HG03439 (cell line): Measurements from ENCODE around the gene PLD4.
"Not testable (repeated sequence)": the region's sequence is repeated elsewhere in the genome, so short reads cannot be mapped to it uniquely, and the experiment has no call there.

Source experiments
- ATAC-seq: cut with Tn5 transposase; IDR thresholded peaks from one replicate; pipeline ENCODE4 v1.9.1; 2021; ENCODE audit warnings: mild to moderate bottlenecking, moderate library complexity; ENCODE audit not compliant: unreplicated experiment

Gene PLD4

DNA sequence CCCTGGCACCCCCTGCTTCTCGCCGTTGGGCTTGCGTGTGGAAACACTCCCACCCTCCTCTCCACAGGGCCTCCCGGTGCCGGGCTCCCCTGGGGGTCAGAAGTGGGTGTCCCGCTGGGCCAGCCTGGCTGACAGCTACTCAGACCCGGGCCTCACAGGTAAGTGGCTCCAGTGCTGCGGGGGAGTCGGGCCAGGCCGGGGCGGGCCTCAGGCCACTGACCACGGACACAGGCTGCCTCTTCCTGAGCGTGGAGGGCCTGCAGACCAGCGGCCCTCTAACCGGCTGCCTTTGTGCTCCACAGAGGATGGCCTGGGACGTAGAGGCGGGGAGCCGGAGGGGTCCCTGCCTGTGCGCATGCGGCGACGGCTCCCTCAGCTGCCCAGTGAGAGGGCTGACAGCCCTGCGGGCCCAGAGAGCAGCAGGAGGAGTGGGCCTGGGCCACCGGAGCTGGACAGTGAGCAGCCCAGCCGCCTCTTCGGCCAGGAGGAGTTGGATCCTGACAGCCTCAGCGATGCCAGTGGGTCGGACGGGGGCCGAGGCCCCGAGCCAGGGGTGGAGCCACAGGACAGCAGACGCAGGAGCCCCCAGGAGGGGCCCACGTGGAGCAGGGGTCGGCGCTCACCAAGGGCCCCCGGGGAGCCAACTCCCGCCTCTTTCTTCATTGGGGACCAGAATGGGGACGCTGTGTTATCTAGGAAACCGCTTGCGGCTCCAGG is 38.5 kb upstream of the PLD4 start:
- no peak for ATAC-seq

DNA sequence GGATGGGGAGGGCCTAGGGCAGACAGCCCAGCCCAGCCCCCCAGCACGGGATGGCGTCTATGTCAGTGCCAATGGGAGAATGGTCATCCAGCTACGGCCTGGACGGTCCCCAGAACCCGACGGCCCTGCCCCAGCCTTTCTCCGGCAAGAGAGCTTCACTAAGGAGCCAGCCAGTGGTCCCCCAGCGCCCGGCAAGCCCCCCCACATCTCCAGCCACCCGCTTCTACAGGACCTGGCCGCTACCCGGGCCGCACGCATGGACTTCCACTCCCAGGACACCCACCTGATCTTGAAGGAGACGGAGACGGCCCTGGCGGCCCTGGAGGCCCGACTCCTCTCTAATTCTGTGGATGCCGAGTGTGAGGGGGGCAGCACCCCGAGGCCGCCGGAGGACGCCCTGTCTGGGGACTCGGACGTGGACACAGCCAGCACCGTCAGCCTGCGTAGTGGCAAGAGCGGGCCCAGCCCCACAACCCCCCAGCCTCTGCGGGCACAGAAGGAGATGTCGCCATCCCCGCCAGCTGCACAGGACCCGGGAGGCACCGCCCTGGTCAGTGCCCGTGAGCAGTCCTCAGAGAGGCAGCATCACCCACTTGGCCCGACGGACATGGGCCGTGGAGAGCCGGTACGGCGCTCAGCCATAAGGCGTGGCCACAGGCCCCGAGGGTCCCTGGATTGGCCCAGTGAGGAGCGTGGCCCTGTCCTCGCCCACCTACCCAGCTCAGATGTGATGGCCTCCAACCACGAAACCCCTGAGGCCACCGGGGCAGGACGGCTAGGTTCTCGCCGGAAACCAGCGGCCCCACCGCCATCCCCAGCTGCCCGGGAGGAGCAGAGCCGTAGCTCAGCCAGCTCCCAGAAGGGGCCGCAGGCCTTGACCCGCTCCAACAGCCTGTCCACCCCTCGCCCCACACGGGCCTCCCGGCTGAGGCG is 37.7 kb upstream of the PLD4 start:
- no peak for ATAC-seq

DNA sequence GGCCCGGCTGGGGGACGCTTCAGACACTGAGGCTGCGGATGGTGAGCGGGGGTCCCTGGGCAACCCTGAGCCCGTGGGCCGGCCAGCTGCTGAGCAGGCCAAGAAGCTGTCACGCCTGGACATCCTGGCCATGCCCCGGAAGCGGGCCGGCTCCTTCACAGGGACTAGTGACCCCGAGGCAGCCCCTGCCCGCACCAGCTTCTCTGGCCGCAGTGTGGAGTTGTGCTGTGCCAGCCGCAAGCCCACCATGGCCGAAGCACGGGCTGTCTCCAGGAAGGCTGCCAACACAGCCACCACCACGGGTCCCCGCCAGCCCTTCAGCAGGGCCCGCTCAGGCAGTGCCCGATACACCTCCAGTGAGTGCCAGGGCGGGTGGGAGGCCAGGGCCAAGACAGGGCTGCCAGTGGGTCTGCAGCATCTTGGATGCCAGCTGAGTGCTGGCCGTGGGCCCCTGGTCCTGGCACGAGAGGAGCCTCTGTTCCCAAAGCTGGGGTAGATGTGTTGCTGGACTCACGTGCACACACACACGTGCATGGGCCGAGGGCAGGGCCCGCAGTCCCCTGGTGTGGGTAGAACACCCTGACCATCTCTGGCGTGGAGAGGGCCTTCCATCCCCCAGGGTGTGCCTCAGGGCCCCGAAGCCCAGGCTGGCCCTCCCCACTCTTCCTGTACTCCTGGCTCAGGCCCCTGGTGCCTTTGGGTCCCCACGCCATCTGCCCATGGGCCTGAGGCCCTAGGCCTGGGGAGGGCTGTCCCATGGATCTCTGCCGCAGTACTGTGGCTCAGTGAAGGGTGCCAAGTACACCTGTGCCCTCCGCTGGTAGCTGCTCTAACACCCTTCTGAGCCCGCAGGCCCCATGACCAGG is 36.8 kb upstream of the PLD4 start:
- no peak for ATAC-seq

DNA sequence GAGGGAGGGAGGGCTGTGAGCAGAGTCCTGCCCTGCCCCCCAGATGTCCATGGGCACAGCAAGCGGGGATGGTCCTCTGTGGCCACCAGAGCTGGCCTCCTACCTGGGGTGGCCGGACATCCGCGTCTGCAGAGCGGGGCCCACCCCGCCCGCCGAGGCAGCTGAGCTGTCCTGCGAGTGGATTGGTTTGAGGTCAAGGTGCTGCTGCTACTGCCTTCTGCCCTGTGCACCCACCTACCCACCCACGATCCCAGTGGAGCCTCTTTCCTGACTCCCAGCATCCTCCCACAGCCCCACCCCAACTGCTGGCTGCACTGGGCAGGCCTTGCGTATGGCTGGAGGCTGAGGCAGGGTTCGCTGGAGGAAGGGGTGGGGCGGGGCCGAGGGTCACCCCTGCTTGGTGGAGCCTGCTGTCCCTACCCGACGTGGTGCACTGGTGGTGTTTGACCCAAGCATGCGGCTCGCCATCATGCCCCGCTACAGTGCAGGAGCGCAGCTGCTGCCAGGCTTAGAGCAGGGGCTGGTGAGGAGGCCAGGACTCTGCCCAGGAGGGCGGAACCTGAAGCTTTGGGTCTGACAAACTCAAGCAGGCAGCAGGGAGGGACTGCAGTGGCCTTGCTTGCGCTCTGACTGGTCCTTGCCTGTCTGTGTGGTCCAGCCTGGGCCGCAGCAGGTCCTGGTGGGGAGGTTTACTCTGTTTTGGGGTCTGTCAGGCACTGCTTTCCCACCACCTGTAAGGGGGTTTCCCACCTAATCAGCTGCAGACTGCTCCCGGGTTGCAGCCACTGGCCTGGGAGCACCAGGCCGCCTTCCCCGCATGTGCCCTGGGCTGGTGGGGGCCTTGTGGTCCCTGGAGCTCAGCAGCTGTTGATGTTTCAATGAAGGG is 35.9 kb upstream of the PLD4 start:
- ATAC-seq, result no peak

DNA sequence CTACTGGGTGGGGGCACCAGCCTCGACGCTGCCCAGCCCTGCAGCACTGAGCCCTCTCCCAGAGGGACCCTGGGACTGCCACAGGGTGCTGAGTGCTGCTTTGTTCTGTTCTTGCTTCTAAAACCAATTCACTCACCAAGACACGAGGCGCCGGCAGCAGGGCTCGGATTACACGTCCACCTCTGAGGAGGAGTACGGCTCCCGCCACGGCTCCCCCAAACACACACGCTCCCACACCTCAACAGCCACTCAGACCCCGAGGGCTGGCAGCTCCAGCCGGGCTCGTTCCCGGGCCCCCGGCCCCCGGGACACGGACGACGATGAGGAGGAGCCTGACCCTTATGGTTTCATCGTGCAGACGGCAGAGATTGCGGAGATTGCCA is 35.3 kb upstream of the PLD4 start:
- no peak for ATAC-seq

DNA sequence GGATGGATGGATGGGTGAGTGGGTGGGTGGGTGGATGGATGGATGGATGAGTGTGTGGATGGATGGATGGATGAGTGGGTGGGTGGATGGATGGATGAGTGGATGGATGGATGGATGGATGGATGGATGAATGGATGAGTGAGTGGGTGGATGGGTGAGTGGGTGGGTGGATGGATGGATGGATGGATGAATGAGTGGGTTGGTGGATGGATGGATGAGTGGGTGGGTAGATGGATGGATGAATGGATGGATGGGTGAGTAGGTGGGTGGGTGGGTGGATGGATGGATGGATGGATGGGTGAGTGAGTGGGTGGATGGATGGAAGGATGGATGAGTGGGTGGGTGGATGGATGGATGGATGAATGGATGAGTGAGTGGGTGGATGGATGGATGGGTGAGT is 34.4 kb upstream of the PLD4 start:
- not testable (repeated sequence) for ATAC-seq

DNA sequence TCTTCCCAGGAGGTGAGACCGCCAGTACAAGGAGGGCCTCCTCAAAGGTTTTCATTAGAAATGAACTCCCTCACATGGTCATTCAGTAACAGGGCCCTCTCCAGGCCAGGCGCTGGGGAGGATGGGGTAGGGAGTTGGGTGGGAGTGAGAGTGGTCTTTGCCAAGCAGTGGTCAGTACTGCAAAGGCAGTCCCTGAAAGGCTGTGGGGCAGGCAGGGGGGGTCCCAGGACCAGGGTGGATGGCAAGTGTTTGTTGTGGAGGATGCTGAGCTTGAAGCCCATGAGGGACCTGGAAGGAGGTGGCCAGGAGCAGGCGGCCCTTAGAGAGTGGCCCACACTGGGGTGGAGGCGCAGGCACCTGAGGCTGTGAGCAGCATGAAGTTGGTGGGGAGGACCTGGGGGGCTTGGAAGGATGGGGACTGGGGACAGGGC is 33.5 kb upstream of the PLD4 start:
- no peak for ATAC-seq

DNA sequence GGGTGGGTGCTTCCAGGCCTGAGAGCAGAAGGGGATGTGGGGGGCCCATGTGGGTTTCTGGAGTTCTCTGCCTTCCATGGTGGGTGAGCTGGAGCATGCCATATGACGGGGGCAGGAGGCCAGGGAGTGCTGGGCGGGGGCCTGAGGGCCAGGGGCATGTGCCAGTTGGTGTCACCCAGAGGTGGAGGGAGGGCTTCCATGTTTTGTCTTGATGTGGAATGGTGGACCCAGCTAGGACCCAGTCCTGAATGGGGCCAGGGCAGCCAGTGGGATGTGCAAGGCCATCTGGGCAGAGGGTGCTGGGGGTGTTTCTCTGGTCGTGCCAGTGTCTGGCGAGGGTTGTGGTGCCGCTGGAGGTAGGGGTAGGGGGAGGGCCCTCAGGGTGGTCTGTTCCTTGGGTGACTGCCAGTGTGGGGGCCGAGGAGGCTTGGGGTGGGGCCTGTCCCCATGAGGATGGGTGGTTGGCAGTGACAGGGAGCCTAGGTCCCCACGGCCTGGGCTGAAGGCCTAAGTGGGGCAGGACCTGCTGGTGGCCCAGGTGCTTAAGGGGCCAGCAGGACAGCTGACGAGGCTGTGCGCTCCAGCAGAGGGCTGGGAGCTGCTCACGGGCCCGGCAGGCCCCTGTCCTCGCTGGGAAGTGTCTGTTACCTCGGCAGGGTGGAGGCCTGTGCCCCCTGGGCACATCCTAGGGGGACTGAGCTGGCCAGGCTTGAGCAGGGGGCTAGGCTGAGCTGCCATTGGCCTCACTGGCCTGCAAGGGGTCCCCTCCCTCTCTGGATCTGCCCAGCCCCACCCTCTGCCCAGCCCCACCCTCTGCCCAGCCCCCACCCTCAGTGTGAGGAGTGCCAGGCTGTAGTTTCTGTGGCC is 32.8 kb upstream of the PLD4 start:
- no peak for ATAC-seq

DNA sequence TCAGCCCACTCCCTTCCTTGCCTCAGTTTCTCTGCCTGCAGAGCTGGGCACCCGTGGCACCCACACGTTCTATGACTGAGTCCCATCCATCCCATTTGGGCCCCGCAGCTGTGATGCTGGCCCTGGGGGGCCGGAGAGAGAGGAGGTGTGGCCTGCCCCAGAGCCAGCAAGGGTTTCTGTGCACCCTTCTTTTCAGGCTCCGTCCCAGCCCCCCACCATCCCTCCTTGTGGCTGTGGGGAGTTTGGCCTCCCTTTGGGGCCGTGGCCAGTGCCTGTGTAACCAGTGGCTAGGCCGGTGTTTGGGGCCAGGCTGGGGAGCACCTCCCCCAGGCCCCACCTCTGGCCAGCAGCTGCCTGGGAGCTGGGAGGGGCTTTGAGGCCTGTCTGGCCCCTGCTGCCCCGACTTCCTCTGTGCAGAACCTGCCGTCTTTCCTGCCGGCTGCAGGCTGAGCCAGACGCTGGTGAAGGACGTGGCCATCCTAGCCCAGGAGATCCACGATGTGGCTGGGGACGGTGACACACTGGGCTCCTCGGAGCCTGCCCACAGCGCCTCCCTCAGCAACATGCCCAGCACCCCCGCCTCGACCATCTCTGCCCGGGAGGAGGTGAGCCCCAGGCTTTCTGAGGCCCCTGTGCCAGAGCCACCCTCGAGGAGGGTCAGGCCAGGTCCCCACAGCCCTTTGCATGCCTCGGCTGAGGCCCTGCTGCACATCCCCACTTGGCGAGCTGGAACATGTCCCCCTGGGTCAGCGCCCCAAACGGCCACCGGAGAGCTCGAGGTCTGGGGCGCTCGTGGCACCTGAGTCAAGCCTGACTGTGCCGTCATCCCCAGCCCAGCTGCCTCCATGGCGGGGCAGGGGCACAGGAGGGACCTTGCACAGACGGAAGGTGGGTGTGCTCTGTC is 31.9 kb upstream of the PLD4 start:
- no peak for ATAC-seq

DNA sequence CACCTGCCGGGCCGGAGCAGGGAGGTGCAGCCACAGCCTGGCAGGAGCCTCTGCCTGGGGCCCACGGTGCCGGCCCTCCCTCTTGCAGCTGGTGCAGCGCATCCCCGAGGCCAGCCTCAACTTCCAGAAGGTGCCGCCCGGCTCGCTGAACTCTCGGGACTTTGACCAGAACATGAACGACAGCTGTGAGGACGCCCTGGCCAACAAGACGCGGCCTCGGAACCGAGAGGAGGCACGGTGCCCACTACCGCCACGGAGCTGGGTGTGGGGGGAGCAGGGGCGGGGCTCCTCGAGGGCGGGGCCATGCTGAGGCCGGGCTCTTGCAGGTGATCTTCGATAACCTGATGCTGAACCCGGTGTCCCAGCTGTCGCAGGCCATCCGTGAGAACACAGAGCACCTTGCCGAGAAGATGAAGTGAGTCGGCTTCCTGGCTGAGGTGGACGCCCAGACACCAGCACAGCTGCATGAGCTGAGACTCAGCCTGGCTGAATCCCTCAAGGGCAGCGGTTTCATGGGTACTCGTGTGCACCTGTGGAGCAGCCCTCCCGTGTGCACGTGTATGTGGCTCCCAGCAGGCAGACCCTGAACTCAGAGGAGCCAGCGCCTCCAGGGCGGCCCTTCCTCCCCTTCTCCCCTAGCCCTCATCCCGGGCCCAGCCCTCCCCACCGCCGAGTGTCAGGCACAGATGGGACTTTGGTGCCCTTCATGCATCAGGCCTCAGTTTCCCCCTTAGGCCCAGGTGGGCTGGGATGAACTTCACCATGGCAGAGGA is 31.1 kb upstream of the PLD4 start:
- ATAC-seq, result no peak

DNA sequence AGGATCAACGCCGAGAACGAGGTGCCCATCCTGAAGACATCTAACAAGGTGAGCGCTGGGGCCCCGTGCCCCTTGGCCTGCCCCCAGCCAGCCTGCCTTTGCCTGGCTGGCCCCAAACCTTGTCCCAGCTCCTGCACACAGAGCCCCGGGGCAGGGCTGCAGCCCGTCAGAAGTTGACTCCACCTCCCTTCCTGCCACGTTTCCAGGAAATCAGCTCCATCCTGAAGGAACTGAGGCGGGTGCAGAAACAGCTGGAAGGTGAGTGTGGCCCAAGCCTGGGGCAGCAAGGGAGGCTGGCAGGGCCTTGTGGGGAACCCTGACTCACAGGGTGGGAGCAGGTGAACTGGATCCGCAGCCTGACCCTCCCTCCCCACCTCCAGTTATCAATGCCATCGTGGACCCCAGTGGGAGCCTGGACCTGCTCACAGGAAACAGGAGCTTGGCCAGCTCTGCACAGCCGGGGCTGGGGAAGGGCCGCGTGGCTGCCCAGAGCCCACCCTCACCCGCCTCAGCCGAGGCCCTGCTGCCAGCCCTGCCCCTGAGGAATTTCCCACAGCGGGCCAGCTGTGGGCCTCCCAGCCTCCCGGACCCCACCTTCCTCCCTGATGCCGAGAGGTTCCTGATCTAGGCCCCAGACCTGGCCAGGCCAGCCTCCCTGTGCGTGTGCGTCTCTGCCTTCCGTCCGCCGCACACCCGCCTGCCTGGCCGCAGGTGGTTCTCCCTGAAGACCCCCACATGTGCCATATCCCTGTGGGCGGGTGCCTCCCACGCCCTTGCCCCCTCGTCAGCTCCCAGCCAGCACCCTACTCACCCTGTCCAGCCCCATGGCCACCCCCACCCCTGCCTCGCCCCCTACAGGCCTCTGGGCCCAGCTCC is 30.1 kb upstream of the PLD4 start:
- ATAC-seq, result no peak

DNA sequence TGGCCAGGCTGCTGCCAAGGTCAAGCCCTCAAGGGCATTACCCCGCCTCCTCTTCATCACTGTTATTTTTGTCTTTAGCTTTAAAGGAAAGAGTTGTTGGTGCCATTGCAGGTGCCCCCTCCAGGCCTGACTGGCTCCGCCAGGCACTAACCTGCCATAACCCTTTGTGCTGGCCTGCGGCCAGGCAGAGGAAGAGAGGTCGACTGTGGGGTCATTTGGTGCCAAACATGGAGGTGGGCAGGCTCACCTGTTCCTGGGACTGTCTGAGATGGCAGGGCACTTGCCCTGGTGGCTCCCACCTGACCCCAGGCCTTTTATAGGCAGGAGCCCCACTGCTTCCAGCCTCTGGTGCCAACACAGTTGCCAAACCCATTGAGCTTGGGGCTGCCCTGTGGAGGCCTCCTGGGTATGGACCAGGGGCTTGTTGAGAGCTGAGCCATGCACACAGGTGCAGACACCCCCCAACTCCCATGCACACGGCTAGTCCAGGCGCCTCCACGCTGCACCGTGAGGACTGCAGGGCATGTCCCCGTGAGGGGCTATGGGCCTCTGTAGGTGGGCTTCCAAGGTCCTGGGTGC is 29.4 kb upstream of the PLD4 start:
- no peak for ATAC-seq

DNA sequence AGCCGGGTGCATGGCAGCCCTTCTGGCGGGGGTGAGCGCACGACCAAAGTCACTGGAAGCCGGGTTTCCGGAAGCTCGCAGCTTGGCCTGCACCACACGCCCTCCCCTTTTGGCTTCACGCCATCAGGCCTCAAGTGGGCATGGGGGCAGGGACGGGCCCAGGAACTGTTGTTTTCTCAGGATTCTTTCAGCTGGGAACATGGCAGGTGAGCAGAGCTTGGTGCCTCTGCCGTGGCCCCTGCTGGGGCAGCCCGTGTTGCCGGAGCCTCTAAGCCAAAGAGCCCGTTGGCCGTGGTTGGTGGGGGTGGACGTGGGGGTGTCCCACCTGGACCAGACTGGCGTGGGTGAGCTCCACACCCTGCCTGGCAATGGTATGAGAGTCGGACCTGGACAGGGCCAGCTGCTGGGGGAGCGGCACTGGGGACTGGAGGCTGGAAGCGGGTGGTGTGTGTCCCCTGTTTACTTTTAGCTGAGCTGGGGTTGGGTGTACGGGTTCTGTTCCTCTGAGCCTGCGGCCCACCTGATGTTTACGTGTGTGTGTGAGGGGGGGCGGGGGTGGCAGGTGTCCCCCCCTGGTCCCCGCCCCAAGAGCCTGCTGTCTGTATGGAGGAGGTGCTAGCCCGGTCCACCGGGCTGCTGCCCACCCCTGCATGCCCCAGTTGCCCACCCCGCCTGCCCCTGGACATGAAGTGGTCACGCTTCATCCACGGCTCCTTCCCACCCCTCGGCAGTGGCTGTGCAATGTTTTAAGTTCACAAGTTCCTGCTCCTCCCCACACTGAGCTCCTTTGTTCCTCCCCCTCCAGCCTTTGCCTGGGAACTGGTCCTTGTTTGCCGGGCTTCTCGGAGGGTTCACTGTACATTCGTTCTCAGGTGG is 28.7 kb upstream of the PLD4 start:
- ATAC-seq, result no peak

DNA sequence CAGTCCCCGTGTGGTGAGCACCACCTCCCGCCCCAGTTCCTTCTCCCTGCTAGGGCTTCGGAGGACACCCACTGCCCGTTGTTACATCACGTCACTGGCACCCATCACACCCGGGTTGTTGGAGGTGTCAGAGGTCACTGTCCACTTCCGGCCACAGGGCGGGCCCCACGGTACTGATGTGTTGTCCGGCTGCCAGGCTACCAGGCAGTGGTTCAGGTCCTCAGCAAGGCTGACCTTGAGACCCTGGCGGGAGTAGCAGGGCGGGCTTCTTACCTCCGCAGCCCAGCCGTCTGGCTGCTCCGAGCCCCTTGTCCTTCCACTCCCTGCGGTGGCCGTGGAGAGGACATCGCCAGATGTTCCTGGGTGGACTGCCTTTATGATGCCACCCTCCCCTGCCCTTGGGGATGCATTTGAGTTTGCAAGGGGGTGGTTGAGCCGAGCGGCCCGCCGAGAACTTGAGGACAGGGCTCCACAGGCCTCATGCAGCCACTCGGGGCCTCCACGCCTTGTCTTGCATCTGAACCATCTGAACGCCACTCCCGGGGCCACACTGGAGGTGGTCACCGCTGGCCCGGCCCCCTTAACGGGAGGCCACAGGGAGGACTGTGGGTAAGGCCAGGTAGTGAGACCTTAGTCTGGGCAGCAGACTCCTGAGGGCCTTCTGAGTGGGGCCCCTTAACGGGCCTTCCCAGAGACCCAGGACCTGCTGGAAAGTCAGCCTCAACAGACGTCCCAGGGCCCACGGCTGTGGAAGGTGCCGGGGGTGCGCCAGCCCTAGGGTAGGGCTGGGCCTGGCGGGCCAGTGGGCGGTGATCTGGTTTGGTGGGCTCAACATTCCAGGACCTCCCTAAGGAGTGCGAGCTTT is 27.1 kb upstream of the PLD4 start:
- ATAC-seq, result no peak
